HFFc6 (cell line): Measurements from ENCODE around the gene PITPNC1. TPM values are rescaled to one million over a fixed set of nuclear protein-coding genes. Genes with fewer than 3 reads are reported as not detected.
"Not testable (repeated sequence)": the region's sequence is repeated elsewhere in the genome, so short reads cannot be mapped to it uniquely, and the experiment has no call there.

Experiments
- DNase-seq: peaks from one replicate; pipeline ENCODE4 v3.0.0-alpha.2; 2018
- H3K27ac Mint-ChIP-seq: 2 replicates; pipeline ENCODE4 v1.8.0; 2020; ENCODE audit warnings: mild to moderate bottlenecking, mixed read lengths
- H3K27me3 Mint-ChIP-seq: 2 replicates; pipeline ENCODE4 v1.8.0; 2021; ENCODE audit warnings: mild to moderate bottlenecking, moderate library complexity, mixed read lengths; ENCODE audit not compliant: insufficient read depth
- H3K36me3 Mint-ChIP-seq: 2 replicates; pipeline ENCODE4 v1.8.0; 2021; ENCODE audit warnings: low read depth, mixed read lengths
- H3K4me1 Mint-ChIP-seq: 2 replicates; pipeline ENCODE4 v1.8.0; 2020; ENCODE audit warnings: low read depth, mixed read lengths
- H3K4me3 Mint-ChIP-seq: 2 replicates; pipeline ENCODE4 v1.8.0; 2020; ENCODE audit warnings: mild to moderate bottlenecking, moderate library complexity, mixed read lengths
- H3K9me3 Mint-ChIP-seq: 2 replicates; pipeline ENCODE4 v1.8.0; 2020; ENCODE audit warnings: mild to moderate bottlenecking, mixed read lengths
- total RNA-seq, 6 experiments: library from RNA; stranded (reverse); fragmentation: NEBNext Ultra II Directional; extraction: Animal tissue kit (Norgen Biotek cat#: 25700); gene quantifications; 2 replicates in 1 of 6; 3 replicates in 5 of 6; pipeline ENCODE4 v1.2.3, GENCODE V29; 2021
- TF ChIP-seq, protein P1 (sequence below): fragments of 200-600 bp; sonication (generic); IDR thresholded peaks from 2 replicates; pipeline ENCODE4 v1.5.0; 2021; ENCODE audit warnings: antibody characterized with exemption, mild to moderate bottlenecking

Gene PITPNC1
- total RNA-seq, 6 experiments from 2014 or later: 6.9 to 11.1 (median 7.7) TPM

- no peak overlapping the region for H3K27ac Mint-ChIP-seq
- no peak for DNase-seq
- H3K4me1 Mint-ChIP-seq: no peaks in the 10 kb centered on the region
- peaks cover 2% of the 10 kb centered on the region; the same call in 1 of the 2 replicates for H3K27me3 Mint-ChIP-seq
- no peaks in the 10 kb centered on the region for H3K9me3 Mint-ChIP-seq
- H3K36me3 Mint-ChIP-seq: no peaks in the 10 kb centered on the region
- TF ChIP-seq, protein P1, sequence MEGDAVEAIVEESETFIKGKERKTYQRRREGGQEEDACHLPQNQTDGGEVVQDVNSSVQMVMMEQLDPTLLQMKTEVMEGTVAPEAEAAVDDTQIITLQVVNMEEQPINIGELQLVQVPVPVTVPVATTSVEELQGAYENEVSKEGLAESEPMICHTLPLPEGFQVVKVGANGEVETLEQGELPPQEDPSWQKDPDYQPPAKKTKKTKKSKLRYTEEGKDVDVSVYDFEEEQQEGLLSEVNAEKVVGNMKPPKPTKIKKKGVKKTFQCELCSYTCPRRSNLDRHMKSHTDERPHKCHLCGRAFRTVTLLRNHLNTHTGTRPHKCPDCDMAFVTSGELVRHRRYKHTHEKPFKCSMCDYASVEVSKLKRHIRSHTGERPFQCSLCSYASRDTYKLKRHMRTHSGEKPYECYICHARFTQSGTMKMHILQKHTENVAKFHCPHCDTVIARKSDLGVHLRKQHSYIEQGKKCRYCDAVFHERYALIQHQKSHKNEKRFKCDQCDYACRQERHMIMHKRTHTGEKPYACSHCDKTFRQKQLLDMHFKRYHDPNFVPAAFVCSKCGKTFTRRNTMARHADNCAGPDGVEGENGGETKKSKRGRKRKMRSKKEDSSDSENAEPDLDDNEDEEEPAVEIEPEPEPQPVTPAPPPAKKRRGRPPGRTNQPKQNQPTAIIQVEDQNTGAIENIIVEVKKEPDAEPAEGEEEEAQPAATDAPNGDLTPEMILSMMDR: no peak
- H3K4me3 Mint-ChIP-seq: no peak overlapping the region
Observed at GRCh38 chr17:67700725-67701119, 323.6 kb downstream of the PITPNC1 start.

- H3K4me3 Mint-ChIP-seq, H3K4me1 Mint-ChIP-seq, DNase-seq, H3K36me3 Mint-ChIP-seq, H3K27me3 Mint-ChIP-seq, H3K27ac Mint-ChIP-seq, H3K9me3 Mint-ChIP-seq: not testable (repeated sequence)
Observed at GRCh38 chr17:67702861-67703260, 325.8 kb downstream of the PITPNC1 start.

DNA sequence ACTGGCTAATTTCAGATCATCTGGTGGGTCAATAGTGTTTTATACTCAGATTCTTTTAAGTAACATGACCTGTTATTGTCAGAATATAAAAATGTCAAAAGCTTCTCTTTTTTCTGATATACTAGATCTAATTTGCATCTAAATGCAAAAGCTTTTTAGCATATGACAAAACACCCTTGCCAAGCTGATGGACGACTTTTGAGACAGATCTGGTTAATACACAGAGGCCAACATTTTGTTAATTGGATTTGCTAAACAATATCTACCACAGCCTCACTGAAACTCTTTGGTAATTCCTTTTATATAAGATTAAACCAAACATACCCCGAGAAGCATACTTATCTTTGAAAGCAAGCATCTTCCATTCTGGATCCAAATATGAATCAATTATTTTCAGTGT, 330.4 kb downstream of the PITPNC1 start:
- Mint-ChIP-seq H3K36me3 (no peaks in the 10 kb centered on the region), H3K9me3 (no peaks in the 10 kb centered on the region), H3K4me3 (no peak overlapping the region), H3K4me1 (no peaks in the 10 kb centered on the region), H3K27me3 (peaks cover 3% of the 10 kb centered on the region), H3K27ac (no peak overlapping the region)
- DNase-seq: no peak
- TF ChIP-seq, protein P1: no peak

DNA sequence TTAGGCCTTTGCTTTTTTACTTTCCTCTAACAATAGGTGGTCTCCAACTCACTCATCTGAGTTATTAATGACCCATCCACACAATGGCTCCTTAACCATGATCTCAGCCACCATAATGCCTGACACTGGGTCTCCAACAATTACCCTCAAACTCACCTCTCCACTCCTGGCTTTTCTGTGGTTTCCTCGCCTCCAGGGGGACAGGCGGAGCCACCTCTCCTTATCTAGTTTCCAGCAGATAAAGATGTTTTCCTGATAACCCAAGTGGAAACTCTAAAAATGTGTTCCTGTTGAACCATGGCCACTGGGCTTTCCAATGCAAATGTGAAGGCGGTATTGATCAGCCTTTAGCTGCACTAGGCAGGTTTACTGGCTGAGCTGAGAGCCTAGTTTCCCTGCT, 331.3 kb downstream of the PITPNC1 start:
- Mint-ChIP-seq H3K27ac (no peak overlapping the region), H3K4me1 (no peaks in the 10 kb centered on the region), H3K9me3 (peaks cover 5% of the 10 kb centered on the region; the same call in 1 of the 2 replicates), H3K36me3 (no peaks in the 10 kb centered on the region), H3K27me3 (peaks cover 3% of the 10 kb centered on the region), H3K4me3 (no peak overlapping the region)
- DNase-seq: no peak
- TF ChIP-seq, protein P1: no peak

DNA sequence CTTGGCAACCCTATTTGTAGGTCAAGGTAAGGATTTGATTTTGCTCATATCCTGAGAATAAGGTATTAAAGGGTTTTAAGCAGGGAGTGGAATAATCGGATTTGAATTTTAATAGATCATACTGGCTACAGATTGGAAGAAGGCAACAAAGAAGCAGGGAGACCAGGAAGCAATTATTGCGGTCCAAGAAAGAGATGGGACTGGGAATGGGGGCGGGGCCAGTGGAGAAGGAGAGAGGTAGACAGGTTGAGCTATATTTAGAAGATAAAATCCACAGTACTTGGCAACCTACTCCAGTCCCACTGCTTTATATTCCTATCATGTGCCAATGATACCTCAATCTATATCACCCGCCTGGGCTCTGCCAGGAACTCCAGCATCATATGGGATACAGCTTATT, 334.8 kb downstream of the PITPNC1 start:
- H3K4me1 Mint-ChIP-seq: peaks cover 5% of the 10 kb centered on the region
- TF ChIP-seq, protein P1: no peak
- peaks cover 3% of the 10 kb centered on the region for H3K27me3 Mint-ChIP-seq
- H3K4me3 Mint-ChIP-seq: no peak overlapping the region
- H3K36me3 Mint-ChIP-seq: no peaks in the 10 kb centered on the region
- peaks cover 6% of the 10 kb centered on the region; the same call in 1 of the 2 replicates for H3K9me3 Mint-ChIP-seq
- no peak overlapping the region for H3K27ac Mint-ChIP-seq
- DNase-seq: no peak

DNA sequence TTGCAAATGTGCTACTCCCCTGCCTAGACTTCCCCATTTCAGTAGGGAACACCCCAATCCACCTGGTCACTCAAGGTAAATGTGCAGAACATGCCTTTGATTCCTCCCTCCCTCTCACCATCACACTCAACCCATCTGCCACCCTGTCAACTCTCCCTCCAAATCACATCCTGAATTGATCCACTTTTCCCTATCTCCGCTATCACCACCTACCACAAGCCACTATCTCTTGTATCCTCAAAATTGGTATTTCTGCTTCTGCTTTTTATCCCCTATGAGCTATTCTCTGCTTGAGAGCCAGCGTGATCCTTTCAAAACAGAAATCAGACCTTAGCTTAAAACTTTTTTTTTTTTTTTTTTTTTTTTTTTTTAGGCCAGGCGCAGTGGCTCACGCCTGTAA, 335.3 kb downstream of the PITPNC1 start:
- no peak for DNase-seq
- Mint-ChIP-seq H3K4me1 (peaks cover 9% of the 10 kb centered on the region), H3K27me3 (peaks cover 3% of the 10 kb centered on the region), H3K27ac (no peak overlapping the region), H3K36me3 (no peaks in the 10 kb centered on the region), H3K4me3 (no peak overlapping the region), H3K9me3 (peaks cover 6% of the 10 kb centered on the region; the same call in 1 of the 2 replicates)
- TF ChIP-seq, protein P1: no peak
